ENCODE measurements around the gene OTULIN. TPM values are rescaled to one million over a fixed set of nuclear protein-coding genes. Genes with fewer than 3 reads are reported as not detected.
A peak's percentile ranks its signal among the peaks of the same experiment; 100 is the strongest.

OTULIN gene
- total RNA-seq, 1 donor from 2014 or later, result 33.0 TPM

DNA sequence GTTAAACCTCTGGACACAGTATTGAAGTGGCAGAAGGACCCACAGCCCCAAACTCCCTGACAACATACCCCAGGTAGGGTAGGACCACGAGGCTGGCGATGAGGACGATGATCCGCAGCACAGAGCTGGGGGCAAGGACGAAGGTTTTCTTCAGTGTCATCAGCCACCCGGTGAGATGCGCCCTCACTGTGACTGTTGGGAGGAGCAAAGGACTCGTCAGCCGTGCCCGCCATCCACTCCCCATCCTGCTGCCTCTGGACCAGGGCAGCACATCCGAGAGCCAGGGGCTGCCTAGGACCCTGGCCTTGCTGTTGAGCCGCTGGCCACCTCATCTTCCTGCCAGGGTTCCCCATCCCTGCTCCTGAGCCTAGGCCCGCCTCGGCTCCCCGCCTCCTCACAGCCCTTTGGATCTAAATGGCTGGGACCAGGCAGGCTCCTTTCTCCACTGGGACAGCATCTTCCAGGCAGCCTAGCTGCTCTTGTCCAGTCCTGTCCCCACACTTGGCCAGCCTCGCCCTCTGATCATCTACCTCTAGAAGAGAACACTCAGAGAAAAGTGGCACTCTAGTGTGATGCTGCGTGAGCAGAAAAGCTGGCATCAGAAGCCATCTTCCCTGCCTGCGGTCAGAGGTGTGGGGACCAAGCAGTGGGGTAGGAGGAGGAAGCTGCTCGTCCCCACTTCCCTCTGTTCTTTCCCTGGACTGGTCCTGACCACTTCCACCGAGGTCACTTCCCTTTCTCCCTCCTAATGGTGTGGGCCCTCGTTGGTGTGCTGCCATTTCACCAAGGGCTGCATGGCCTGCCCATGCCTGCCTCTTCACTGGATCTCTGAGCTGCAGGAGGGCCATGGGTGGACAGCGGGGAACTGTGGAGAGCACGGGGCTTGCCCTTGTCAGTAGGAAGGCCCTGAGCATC, 49.2 kb downstream of the OTULIN start:
- peaks cover 88% of the 10 kb centered on the region for H3K36me3 ChIP-seq
- no peaks in the 10 kb centered on the region for H3K4me1 ChIP-seq
- intact Hi-C loops (cut with DNase I), result no loop called here
- DNase-seq (no peak), ATAC-seq (peak in 1 of 2 donors; percentile 35)
- H3K27ac ChIP-seq, result no peak overlapping the region
- TF ChIP-seq, protein P1, sequence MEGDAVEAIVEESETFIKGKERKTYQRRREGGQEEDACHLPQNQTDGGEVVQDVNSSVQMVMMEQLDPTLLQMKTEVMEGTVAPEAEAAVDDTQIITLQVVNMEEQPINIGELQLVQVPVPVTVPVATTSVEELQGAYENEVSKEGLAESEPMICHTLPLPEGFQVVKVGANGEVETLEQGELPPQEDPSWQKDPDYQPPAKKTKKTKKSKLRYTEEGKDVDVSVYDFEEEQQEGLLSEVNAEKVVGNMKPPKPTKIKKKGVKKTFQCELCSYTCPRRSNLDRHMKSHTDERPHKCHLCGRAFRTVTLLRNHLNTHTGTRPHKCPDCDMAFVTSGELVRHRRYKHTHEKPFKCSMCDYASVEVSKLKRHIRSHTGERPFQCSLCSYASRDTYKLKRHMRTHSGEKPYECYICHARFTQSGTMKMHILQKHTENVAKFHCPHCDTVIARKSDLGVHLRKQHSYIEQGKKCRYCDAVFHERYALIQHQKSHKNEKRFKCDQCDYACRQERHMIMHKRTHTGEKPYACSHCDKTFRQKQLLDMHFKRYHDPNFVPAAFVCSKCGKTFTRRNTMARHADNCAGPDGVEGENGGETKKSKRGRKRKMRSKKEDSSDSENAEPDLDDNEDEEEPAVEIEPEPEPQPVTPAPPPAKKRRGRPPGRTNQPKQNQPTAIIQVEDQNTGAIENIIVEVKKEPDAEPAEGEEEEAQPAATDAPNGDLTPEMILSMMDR (IDR thresholded peaks at IDR 0.05), result no peak
- H3K27me3 ChIP-seq (ENCODE audit: low read depth), result no peaks in the 10 kb centered on the region
- H3K9me3 ChIP-seq, result no peaks in the 10 kb centered on the region
- no peak overlapping the region for H3K4me3 ChIP-seq

DNA sequence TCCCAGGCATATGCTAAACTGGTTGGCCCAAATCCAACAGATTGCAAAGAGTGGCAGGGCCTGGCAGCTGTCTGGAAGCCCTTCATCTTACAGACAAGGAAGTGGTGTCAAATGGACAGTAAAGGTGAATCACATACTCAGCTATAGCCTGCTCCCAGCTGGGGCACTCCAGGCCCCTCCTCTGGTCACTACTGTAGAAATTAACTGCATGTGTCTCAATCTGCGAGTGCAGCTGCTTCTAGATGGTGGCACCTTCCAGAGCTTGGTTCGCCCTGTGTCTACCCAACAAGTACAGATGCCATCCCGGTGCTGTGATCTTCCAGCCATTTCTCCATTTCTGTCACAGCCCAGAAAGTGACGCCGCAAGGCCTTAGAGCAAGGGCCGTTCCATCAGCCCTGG, 50.2 kb downstream of the OTULIN start:
- ATAC-seq (no peak), DNase-seq (no peak)
- Histone ChIP-seq H3K27me3 (ENCODE audit: low read depth) (no peaks in the 10 kb centered on the region), H3K4me3 (no peak overlapping the region), H3K27ac (no peak overlapping the region), H3K9me3 (no peaks in the 10 kb centered on the region), H3K36me3 (peaks cover 78% of the 10 kb centered on the region), H3K4me1 (no peaks in the 10 kb centered on the region)
- TF ChIP-seq, protein P1 (IDR thresholded peaks at IDR 0.05), result no peak
- intact Hi-C loops (cut with DNase I), result no loop called here

DNA sequence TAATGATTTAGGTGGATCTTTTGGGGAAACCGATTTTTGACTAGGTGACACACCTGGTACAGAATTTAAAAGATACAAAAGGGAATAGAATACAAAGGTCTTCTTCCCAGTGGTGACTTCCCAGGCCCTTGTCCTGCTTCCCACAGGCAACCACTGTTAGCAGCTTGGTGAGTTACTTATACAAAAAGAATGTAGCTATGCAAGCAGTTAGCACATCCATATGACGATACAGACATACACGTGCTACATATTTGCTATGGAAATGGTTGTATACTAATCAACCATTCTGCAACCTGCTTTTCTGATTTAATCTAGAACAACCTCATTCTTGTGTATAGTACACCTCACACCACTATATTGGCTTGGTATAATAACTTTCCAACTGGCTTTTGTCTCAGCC, 51.0 kb downstream of the OTULIN start:
- ATAC-seq, result no peak
- no peaks in the 10 kb centered on the region for H3K9me3 ChIP-seq
- no peak overlapping the region for H3K4me3 ChIP-seq
- H3K4me1 ChIP-seq, result no peaks in the 10 kb centered on the region
- DNase-seq, result no peak
- intact Hi-C loops (cut with DNase I), result no loop called here
- H3K27me3 ChIP-seq (ENCODE audit: low read depth), result no peaks in the 10 kb centered on the region
- no peak overlapping the region for H3K27ac ChIP-seq
- peaks cover 71% of the 10 kb centered on the region for H3K36me3 ChIP-seq
- TF ChIP-seq, protein P1 (IDR thresholded peaks at IDR 0.05), result no peak

DNA sequence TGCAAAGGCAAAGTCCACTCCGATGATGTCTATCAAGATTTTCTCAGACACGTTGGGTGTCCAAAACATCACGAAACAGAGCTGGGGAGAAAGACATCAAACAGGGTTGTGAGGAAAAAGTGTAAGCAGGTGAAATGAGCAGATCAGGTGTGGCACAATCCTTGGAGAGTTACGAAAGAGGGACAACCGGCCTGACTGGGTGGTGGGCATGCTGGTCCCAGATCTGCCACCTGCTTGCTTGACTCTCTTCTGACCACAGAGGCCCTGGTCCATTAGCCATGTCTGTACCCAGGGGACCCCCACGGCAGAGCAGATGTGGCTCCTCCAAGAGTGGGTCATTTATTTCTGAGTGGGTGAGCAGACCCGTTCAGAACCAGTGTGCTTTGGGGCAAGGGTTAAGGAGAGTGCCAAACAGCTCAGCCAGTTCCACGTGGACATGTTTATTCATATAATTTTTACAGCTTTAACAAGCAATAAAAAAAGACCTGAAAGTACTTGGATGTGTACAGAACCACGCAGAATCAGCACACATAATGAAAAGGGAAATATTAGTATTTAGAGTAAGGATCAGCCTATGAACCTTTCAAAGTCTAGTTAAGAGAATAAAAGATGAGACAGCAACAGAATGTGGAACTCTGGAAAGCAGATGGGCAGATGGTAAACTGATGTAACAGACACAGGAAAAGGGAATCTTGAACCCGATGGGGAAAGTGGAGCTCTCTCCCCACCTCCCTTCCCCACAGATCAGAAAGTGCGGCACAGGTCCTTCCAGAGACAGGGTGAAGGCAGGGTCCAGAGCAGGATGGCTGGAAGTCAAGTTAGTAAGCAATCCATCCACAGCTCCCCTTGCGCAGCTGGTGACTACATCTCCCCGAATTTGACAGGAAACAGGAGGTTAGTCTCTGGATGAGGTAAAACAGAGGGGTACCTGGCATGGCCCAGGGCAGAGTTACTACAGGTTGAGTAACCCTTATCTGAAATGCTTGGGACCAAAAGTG, 52.5 kb downstream of the OTULIN start:
- DNase-seq (no peak), ATAC-seq (no peak)
- H3K9me3 ChIP-seq, result no peaks in the 10 kb centered on the region
- no peaks in the 10 kb centered on the region for H3K4me1 ChIP-seq
- H3K27ac ChIP-seq, result no peak overlapping the region
- TF ChIP-seq, protein P1 (IDR thresholded peaks at IDR 0.05), result no peak
- no peaks in the 10 kb centered on the region for H3K27me3 ChIP-seq (ENCODE audit: low read depth)
- intact Hi-C loops (cut with DNase I), result no loop called here
- peaks cover 55% of the 10 kb centered on the region for H3K36me3 ChIP-seq
- no peak overlapping the region for H3K4me3 ChIP-seq

DNA sequence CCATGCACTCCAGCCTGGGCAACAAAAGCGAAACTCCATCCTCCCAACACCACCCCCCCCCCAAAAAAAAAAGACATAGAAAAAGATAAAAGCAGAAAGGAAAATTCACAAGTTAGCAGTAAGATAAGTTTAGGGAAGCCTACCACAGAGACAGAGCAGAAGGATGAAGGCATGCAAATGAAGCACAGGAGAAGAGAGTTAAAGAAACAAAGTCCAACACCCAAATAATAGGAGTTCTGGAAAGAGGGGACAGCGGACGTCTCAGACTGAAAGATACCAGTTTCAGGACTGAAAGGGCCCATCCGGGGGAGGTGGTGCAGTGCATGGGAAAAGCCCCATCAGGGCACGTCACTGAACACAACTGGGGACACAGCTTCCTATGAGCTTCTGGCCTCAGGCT, 54.3 kb downstream of the OTULIN start:
- no peaks in the 10 kb centered on the region for H3K27me3 ChIP-seq (ENCODE audit: low read depth)
- no peaks in the 10 kb centered on the region for H3K9me3 ChIP-seq
- intact Hi-C loops (cut with DNase I), result no loop called here
- no peak for DNase-seq
- H3K4me3 ChIP-seq, result no peak overlapping the region
- TF ChIP-seq, protein P1 (IDR thresholded peaks at IDR 0.05), result no peak
- ATAC-seq, result no peak
- no peak overlapping the region for H3K27ac ChIP-seq
- peaks cover 38% of the 10 kb centered on the region for H3K36me3 ChIP-seq
- H3K4me1 ChIP-seq, result no peaks in the 10 kb centered on the region

Data from lower lobe of right lung (tissue), 2 donors.